Lower leg skin (tissue), 3 donors: ENCODE measurements around the gene CAMKK1.

Experiments
- POLR2A ChIP-seq, 2 donors: fragments of 450-650 bp; IDR thresholded peaks; one replicate each; pipeline ENCODE4 v1.6.1; 2016 to 2017; ENCODE audit warnings: antibody characterized with exemption in 2 of 2, mild to moderate bottlenecking in 1 of 2, moderate library complexity in 1 of 2
- TF ChIP-seq, protein P1 (sequence below), 3 donors: fragments of 450-650 bp; IDR thresholded peaks; one replicate each; pipeline ENCODE4 v1.5.1; 2016; ENCODE audit warnings: antibody characterized with exemption in 3 of 3, mild to moderate bottlenecking in 3 of 3, moderate library complexity in 2 of 3

DNA sequence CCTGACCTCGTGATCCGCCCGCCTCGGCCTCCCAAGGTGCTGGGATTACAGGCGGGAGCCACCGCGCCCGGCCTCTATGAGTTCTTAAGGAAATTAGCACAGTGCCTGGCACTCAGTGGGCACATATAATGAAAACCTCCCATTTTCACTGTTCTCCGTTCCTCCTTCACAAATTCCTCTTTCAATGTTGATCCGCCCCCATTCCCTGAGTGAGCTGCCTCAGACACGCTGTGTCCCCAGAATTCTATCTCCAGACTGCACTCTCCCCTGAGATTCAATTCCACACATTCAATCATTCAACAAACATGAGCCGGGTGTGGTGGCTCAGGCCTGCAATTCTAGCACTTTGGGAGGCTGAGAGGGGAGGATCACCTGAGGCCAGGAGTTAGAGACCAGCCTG, 16.4 kb upstream of the CAMKK1 start:
- TF ChIP-seq, protein P1, sequence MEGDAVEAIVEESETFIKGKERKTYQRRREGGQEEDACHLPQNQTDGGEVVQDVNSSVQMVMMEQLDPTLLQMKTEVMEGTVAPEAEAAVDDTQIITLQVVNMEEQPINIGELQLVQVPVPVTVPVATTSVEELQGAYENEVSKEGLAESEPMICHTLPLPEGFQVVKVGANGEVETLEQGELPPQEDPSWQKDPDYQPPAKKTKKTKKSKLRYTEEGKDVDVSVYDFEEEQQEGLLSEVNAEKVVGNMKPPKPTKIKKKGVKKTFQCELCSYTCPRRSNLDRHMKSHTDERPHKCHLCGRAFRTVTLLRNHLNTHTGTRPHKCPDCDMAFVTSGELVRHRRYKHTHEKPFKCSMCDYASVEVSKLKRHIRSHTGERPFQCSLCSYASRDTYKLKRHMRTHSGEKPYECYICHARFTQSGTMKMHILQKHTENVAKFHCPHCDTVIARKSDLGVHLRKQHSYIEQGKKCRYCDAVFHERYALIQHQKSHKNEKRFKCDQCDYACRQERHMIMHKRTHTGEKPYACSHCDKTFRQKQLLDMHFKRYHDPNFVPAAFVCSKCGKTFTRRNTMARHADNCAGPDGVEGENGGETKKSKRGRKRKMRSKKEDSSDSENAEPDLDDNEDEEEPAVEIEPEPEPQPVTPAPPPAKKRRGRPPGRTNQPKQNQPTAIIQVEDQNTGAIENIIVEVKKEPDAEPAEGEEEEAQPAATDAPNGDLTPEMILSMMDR (IDR thresholded peaks at IDR 0.05) = no peak
- no peak for TF ChIP-seq POLR2A (IDR thresholded peaks at IDR 0.05)
